Measurements from ENCODE around the gene RGL1.

Gene RGL1

DNA sequence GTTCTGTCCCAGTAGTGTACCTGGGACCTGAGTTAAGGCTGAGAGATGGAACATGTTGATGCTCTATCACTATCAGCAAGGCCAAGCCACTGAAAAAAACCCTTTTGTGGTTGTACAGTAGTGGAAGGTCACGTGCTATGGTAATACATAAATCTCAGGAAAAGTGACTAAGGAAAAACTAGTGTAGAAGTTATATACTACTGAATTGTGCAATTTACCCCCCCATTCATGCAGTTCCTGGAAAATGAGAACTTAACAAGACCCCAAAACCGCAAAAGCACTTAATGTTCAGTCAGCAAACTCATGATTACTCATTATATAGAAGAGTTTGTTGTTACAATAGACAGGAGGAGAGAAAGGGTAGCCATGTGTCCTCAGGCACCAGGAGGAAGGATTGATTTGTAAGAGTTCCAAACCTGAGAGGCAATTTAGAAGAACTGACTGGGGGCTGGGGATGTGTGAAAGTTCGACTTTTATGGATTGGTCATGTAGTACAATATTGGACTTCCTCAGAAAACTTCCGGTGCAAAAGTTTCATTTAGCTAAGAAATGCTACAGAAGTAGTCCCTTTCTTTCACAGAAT, 91.6 kb downstream of the RGL1 start:
- Histone ChIP-seq H3K9ac (ENCODE audit: low read length) (no peak overlapping the region), H3K27ac (ENCODE audit: low read length) (no peak overlapping the region), H3K36me3 (ENCODE audit: control insufficient read depth, low read depth, low read length) (no peaks in the 10 kb centered on the region), H3K4me3 (ENCODE audit: low read length) (no peak overlapping the region), H3K4me1 (ENCODE audit: control insufficient read depth, low read depth, low read length) (no peaks in the 10 kb centered on the region), H3K9me3 (ENCODE audit: control insufficient read depth, low read depth, low read length) (no peaks in the 10 kb centered on the region), H3K27me3 (ENCODE audit: control insufficient read depth, insufficient read depth, low read length) (no peaks in the 10 kb centered on the region)

DNA sequence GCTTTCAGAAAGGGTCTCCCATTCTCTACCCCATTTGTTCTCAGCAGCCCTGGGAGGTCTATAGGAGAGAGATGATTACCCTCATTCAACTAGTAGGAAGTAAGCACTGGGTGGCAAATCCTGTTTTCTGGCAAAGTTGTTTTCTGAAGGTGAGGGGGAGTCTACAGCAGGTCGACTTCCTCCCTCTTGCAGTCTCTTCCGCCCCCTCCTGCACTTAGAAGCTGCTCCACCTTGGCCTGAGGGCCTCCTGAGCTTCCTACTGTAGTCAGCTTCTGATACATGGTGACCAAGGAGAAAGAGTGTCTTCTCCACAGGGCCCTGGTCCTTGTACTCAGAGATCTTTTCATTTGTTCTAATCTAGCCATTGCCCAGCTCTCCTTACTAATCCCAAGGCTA, 93.1 kb downstream of the RGL1 start:
- H3K27ac ChIP-seq (ENCODE audit: low read length): no peak overlapping the region
- no peaks in the 10 kb centered on the region for H3K9me3 ChIP-seq (ENCODE audit: control insufficient read depth, low read depth, low read length)
- H3K4me1 ChIP-seq (ENCODE audit: control insufficient read depth, low read depth, low read length): no peaks in the 10 kb centered on the region
- no peaks in the 10 kb centered on the region for H3K27me3 ChIP-seq (ENCODE audit: control insufficient read depth, insufficient read depth, low read length)
- H3K36me3 ChIP-seq (ENCODE audit: control insufficient read depth, low read depth, low read length): no peaks in the 10 kb centered on the region
- H3K9ac ChIP-seq (ENCODE audit: low read length): no peak overlapping the region
- H3K4me3 ChIP-seq (ENCODE audit: low read length): no peak overlapping the region

DNA sequence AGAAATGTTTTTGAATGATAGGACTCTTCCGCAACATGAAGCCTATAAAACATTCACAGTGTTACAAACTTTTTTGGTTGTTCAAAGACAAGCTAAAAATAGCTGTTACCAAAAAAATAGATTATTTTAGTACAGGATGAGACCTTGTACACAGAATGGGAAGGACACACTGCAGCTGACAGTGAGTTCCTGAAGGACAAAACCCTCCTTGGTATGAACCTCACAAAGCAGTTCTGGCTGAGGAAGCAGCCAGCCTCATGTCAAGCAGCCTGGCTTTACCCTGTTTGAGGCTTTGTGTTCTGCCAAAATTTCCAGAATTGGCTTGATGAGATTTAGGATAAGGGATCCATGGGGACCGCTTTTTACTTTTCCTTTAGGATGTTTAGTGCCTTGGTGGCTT, 93.7 kb downstream of the RGL1 start:
- Histone ChIP-seq H3K4me1 (ENCODE audit: control insufficient read depth, low read depth, low read length) (no peaks in the 10 kb centered on the region), H3K9me3 (ENCODE audit: control insufficient read depth, low read depth, low read length) (no peaks in the 10 kb centered on the region), H3K4me3 (ENCODE audit: low read length) (no peak overlapping the region), H3K36me3 (ENCODE audit: control insufficient read depth, low read depth, low read length) (no peaks in the 10 kb centered on the region), H3K27ac (ENCODE audit: low read length) (no peak overlapping the region), H3K9ac (ENCODE audit: low read length) (no peak overlapping the region), H3K27me3 (ENCODE audit: control insufficient read depth, insufficient read depth, low read length) (no peaks in the 10 kb centered on the region)

DNA sequence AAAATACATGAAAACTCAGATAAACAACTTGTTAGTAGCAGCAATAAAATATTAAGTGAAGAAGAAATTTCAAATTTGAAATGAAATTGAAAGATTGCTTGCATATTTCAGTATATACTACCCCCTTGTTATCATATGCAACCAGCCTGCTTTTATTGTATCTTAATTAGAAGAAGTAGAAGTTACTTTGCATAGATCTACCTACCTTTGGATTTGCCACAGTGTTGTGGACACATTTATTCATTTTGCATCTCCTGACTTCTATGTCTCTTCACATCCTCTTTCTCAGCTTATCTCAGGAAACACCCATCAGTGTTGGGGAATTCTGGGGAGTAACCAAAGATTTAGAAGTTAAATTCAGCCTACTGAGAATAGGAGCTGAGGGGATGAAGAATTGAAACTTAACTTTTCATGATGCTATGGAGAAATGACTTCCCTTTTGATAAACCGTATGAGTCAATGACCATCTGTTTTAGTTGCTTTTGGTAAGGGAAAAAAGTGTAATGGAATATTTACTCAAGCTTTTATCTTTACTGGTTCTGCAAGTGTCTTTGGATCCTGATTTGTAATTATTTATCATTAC, 96.9 kb downstream of the RGL1 start:
- Histone ChIP-seq H3K4me3 (ENCODE audit: low read length) (no peak overlapping the region), H3K4me1 (ENCODE audit: control insufficient read depth, low read depth, low read length) (no peaks in the 10 kb centered on the region), H3K9ac (ENCODE audit: low read length) (no peak overlapping the region), H3K27ac (ENCODE audit: low read length) (no peak overlapping the region), H3K36me3 (ENCODE audit: control insufficient read depth, low read depth, low read length) (no peaks in the 10 kb centered on the region), H3K27me3 (ENCODE audit: control insufficient read depth, insufficient read depth, low read length) (no peaks in the 10 kb centered on the region), H3K9me3 (ENCODE audit: control insufficient read depth, low read depth, low read length) (no peaks in the 10 kb centered on the region)

DNA sequence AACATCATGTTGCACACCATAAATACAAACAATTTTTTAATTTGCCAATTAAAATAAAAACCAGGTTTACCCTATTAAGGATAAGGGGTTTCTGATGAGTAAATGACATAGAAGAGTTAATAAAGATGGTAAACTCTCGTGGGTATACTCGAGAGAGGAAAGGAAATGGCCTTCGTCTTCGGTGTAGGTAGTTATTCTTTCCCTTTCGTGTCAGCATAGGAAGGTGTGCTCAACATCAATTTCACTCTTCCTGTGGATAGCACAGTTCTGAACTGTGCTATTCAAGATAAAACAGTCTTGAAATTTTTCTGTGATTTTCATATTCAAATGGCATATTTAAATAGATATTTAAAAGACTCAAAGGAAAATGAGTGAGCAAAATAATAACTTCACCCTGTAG, 98.2 kb downstream of the RGL1 start:
- no peaks in the 10 kb centered on the region for H3K4me1 ChIP-seq (ENCODE audit: control insufficient read depth, low read depth, low read length)
- no peak overlapping the region for H3K9ac ChIP-seq (ENCODE audit: low read length)
- no peaks in the 10 kb centered on the region for H3K27me3 ChIP-seq (ENCODE audit: control insufficient read depth, insufficient read depth, low read length)
- no peak overlapping the region for H3K27ac ChIP-seq (ENCODE audit: low read length)
- no peaks in the 10 kb centered on the region for H3K36me3 ChIP-seq (ENCODE audit: control insufficient read depth, low read depth, low read length)
- no peak overlapping the region for H3K4me3 ChIP-seq (ENCODE audit: low read length)
- H3K9me3 ChIP-seq (ENCODE audit: control insufficient read depth, low read depth, low read length): no peaks in the 10 kb centered on the region

- Histone ChIP-seq H3K4me3 (ENCODE audit: low read length) (no peak overlapping the region), H3K36me3 (ENCODE audit: control insufficient read depth, low read depth, low read length) (no peaks in the 10 kb centered on the region), H3K9me3 (ENCODE audit: control insufficient read depth, low read depth, low read length) (no peaks in the 10 kb centered on the region), H3K9ac (ENCODE audit: low read length) (no peak overlapping the region), H3K27me3 (ENCODE audit: control insufficient read depth, insufficient read depth, low read length) (no peaks in the 10 kb centered on the region), H3K27ac (ENCODE audit: low read length) (no peak overlapping the region), H3K4me1 (ENCODE audit: control insufficient read depth, low read depth, low read length) (no peaks in the 10 kb centered on the region)
Measured at GRCh38 chr1:183905508-183906113, 100.7 kb downstream of the RGL1 start.

DNA sequence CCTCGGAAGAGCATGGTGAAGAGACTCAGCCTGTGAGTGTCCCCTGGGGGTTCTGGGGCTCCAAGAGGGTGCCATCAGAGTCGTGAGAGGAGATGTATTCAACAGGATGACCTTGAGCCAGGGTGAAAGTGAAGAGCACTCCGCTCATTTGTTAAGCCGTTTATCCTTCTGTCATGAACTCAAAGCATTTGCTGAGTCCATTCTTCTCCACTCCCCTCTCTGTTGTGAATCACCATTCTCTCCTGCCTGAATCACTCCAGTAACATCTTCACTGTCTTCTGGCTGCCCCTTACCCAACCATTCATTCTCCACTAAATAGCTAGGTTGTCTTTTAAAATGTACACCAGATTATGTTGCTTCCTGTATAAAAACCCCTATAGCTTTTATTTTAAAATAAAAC, 102.2 kb downstream of the RGL1 start:
- Histone ChIP-seq H3K9me3 (ENCODE audit: control insufficient read depth, low read depth, low read length) (no peaks in the 10 kb centered on the region), H3K36me3 (ENCODE audit: control insufficient read depth, low read depth, low read length) (no peaks in the 10 kb centered on the region), H3K27ac (ENCODE audit: low read length) (no peak overlapping the region), H3K9ac (ENCODE audit: low read length) (no peak overlapping the region), H3K27me3 (ENCODE audit: control insufficient read depth, insufficient read depth, low read length) (no peaks in the 10 kb centered on the region), H3K4me3 (ENCODE audit: low read length) (no peak overlapping the region), H3K4me1 (ENCODE audit: control insufficient read depth, low read depth, low read length) (no peaks in the 10 kb centered on the region)

DNA sequence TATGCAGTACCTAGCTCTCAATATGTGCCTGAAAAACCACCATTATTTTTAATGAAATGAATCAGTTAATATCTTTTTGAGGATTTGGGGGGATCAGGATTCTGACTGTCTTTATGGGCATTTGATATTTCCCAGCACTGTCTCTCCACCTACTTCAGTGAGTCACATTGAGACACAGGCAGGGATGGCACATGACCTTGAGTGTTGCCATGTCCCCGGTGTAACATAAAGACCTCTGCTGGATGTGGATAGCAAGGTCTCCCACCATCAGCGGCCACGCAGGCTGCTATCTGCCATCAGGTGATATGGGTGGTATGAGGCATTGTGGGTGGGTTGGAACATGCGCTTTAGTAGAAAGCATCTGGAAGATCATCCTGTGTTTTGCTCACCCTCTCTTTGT, 103.2 kb downstream of the RGL1 start:
- no peak overlapping the region for H3K27ac ChIP-seq (ENCODE audit: low read length)

DNA sequence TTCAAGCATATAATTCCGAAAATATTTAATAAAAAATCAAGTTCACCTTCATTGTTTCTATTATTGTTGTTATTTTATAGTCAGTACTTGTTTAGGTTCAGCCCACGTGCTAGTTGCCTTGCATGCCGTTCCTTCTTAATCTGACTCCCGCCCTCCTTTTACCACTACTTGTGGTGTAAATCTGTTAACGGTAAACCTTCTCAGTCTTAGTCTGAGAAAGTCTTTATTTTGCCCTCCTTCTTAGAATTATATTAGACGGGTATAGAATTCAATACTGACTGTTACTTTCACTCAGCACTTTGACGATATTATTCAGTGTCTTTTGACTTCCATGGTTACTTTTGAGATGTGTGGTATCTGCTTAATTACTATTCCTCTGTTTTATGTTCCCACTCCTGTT, 104.8 kb downstream of the RGL1 start:
- Histone ChIP-seq H3K36me3 (ENCODE audit: control insufficient read depth, low read depth, low read length) (no peaks in the 10 kb centered on the region), H3K4me3 (ENCODE audit: low read length) (no peak overlapping the region), H3K27me3 (ENCODE audit: control insufficient read depth, insufficient read depth, low read length) (no peaks in the 10 kb centered on the region), H3K9me3 (ENCODE audit: control insufficient read depth, low read depth, low read length) (no peaks in the 10 kb centered on the region), H3K4me1 (ENCODE audit: control insufficient read depth, low read depth, low read length) (no peaks in the 10 kb centered on the region), H3K9ac (ENCODE audit: low read length) (no peak overlapping the region), H3K27ac (ENCODE audit: low read length) (no peak overlapping the region)

More for the DNA sequence above, 103.2 kb downstream of the RGL1 start:
- Histone ChIP-seq H3K36me3 (ENCODE audit: control insufficient read depth, low read depth, low read length) (no peaks in the 10 kb centered on the region), H3K4me1 (ENCODE audit: control insufficient read depth, low read depth, low read length) (no peaks in the 10 kb centered on the region), H3K9ac (ENCODE audit: low read length) (no peak overlapping the region), H3K27me3 (ENCODE audit: control insufficient read depth, insufficient read depth, low read length) (no peaks in the 10 kb centered on the region), H3K9me3 (ENCODE audit: control insufficient read depth, low read depth, low read length) (no peaks in the 10 kb centered on the region), H3K4me3 (ENCODE audit: low read length) (no peak overlapping the region)

- H3K4me1 ChIP-seq (ENCODE audit: control insufficient read depth, low read depth, low read length): no peaks in the 10 kb centered on the region
- H3K9ac ChIP-seq (ENCODE audit: low read length): no peak overlapping the region
- H3K27ac ChIP-seq (ENCODE audit: low read length): no peak overlapping the region
- H3K9me3 ChIP-seq (ENCODE audit: control insufficient read depth, low read depth, low read length): no peaks in the 10 kb centered on the region
- H3K36me3 ChIP-seq (ENCODE audit: control insufficient read depth, low read depth, low read length): no peaks in the 10 kb centered on the region
- no peaks in the 10 kb centered on the region for H3K27me3 ChIP-seq (ENCODE audit: control insufficient read depth, insufficient read depth, low read length)
- H3K4me3 ChIP-seq (ENCODE audit: low read length): no peak overlapping the region
Measured at GRCh38 chr1:183910845-183911244, 105.9 kb downstream of the RGL1 start.

GRCh38 chr1:183911285-183911684, 106.4 kb downstream of the RGL1 start:
- H3K9ac ChIP-seq (ENCODE audit: low read length): no peak overlapping the region
- no peaks in the 10 kb centered on the region for H3K27me3 ChIP-seq (ENCODE audit: control insufficient read depth, insufficient read depth, low read length)
- H3K9me3 ChIP-seq (ENCODE audit: control insufficient read depth, low read depth, low read length): no peaks in the 10 kb centered on the region
- no peaks in the 10 kb centered on the region for H3K36me3 ChIP-seq (ENCODE audit: control insufficient read depth, low read depth, low read length)
- no peak overlapping the region for H3K4me3 ChIP-seq (ENCODE audit: low read length)
- no peak overlapping the region for H3K27ac ChIP-seq (ENCODE audit: low read length)
- H3K4me1 ChIP-seq (ENCODE audit: control insufficient read depth, low read depth, low read length): no peaks in the 10 kb centered on the region

- H3K9ac ChIP-seq (ENCODE audit: low read length): no peak overlapping the region
- H3K4me1 ChIP-seq (ENCODE audit: control insufficient read depth, low read depth, low read length): no peaks in the 10 kb centered on the region
- no peaks in the 10 kb centered on the region for H3K27me3 ChIP-seq (ENCODE audit: control insufficient read depth, insufficient read depth, low read length)
- H3K27ac ChIP-seq (ENCODE audit: low read length): no peak overlapping the region
- no peak overlapping the region for H3K4me3 ChIP-seq (ENCODE audit: low read length)
- no peaks in the 10 kb centered on the region for H3K9me3 ChIP-seq (ENCODE audit: control insufficient read depth, low read depth, low read length)
- no peaks in the 10 kb centered on the region for H3K36me3 ChIP-seq (ENCODE audit: control insufficient read depth, low read depth, low read length)
Measured at GRCh38 chr1:183912265-183912886, 107.5 kb downstream of the RGL1 start.

All from iPS-18a (cell line).